Activated naive CD4-positive, alpha-beta T cell treated with anti-CD3 and anti-CD28 coated beads, Interleukin-2, amount 10 ng/mL, durations not matched to agents 7 days and 5 days (primary cell): ENCODE data around the gene VSTM2B.
"Not testable (repeated sequence)": the region's sequence is repeated elsewhere in the genome, so short reads cannot be mapped to it uniquely, and the experiment has no call there.

Experiments
- CTCF ChIA-PET: fragments of 350-600 bp; sonication (Branson Sonifier 250); formaldehyde crosslinking; loops from one replicate; lab custom pipeline; 2021; ENCODE audit warnings: antibody characterized with exemption; lab: Charles Lee
- DNase-seq: peaks from one replicate; pipeline ENCODE4 v3.0.0-alpha.2; 2020
- H3K27ac Mint-ChIP-seq: one replicate; pipeline ENCODE4 v1.8.0; 2021; ENCODE audit warnings: mild to moderate bottlenecking, moderate library complexity, mixed read lengths
- H3K27me3 Mint-ChIP-seq: one replicate; pipeline ENCODE4 v1.8.0; 2021; ENCODE audit warnings: mild to moderate bottlenecking, mixed read lengths
- H3K36me3 Mint-ChIP-seq: one replicate; pipeline ENCODE4 v1.8.0; 2021; ENCODE audit warnings: mixed read lengths
- H3K4me1 Mint-ChIP-seq: one replicate; pipeline ENCODE4 v1.8.0; 2021; ENCODE audit warnings: mixed read lengths
- H3K4me3 Mint-ChIP-seq: one replicate; pipeline ENCODE4 v1.8.0; 2021; ENCODE audit warnings: mild to moderate bottlenecking, moderate library complexity, mixed read lengths
- H3K9me3 Mint-ChIP-seq: one replicate; pipeline ENCODE4 v1.8.0; 2021; ENCODE audit warnings: mixed read lengths

Gene VSTM2B

DNA sequence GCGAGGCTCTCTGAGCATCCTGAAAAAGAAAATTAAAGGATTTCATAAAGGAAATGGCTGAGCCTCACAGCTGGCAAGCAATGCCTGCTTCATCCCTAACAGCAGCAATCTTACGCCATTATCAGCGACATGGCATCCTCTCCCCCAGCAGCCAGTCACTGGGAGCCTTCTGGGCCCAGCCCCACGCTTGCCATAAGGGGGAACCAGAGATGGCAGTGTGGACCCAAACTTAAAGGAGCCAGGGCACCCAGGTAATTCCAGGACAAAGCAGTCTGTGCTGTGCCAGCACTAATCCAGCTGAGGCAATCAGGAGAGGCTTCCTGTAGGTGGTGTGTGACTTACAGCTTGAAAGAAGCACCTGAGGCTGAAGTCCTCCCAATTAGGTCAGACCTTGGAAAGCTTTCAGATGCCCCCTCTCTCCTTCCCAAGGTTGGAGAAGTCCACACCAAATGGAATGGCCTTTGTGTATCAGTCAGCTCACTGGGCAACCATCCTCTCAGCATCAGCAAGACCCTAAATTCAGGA lies 10.3 kb downstream of the VSTM2B start:
- H3K9me3 Mint-ChIP-seq: peaks cover 1% of the 10 kb centered on the region

GRCh38 chr19:29537181-29537580 lies 11.4 kb downstream of the VSTM2B start:
- CTCF ChIA-PET: no interaction called here
- DNase-seq: no peak
- no peak overlapping the region for H3K4me3 Mint-ChIP-seq
- H3K27ac Mint-ChIP-seq: no peak overlapping the region
- peaks cover 36% of the 10 kb centered on the region for H3K27me3 Mint-ChIP-seq
- H3K4me1 Mint-ChIP-seq: no peaks in the 10 kb centered on the region
- H3K36me3 Mint-ChIP-seq: no peaks in the 10 kb centered on the region
- H3K9me3 Mint-ChIP-seq: peaks cover 1% of the 10 kb centered on the region

More for the DNA sequence above, 10.3 kb downstream of the VSTM2B start:
- Mint-ChIP-seq H3K27ac (no peak overlapping the region), H3K27me3 (peaks cover 47% of the 10 kb centered on the region), H3K36me3 (no peaks in the 10 kb centered on the region), H3K4me3 (no peak overlapping the region), H3K4me1 (no peaks in the 10 kb centered on the region)
- CTCF ChIA-PET: no interaction called here
- no peak for DNase-seq

DNA sequence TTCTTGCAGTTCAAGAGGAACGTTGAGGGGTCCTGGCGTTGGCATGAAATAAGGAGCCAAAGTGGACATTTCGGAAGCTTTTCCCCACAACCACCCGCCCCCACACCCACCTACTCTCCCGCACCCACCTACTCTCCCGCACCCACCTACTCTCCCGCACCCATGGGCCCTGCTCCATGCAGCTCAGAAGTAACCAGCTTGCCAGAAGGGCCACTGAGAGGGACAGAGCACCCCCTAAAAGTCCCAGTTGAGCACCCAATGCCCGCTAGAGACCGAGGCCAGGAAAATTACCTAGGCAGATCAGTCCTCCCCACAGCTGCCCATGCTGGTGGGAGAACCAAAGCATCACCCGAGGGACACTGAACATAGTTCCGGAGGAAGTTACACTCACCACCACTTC lies 11.8 kb downstream of the VSTM2B start:
- no peaks in the 10 kb centered on the region for H3K4me1 Mint-ChIP-seq
- peaks cover 1% of the 10 kb centered on the region for H3K9me3 Mint-ChIP-seq
- peaks cover 32% of the 10 kb centered on the region for H3K27me3 Mint-ChIP-seq
- no peak overlapping the region for H3K4me3 Mint-ChIP-seq
- DNase-seq: no peak
- no peak overlapping the region for H3K27ac Mint-ChIP-seq
- CTCF ChIA-PET: no interaction called here
- no peaks in the 10 kb centered on the region for H3K36me3 Mint-ChIP-seq

GRCh38 chr19:29538146-29538545 lies 12.4 kb downstream of the VSTM2B start:
- Mint-ChIP-seq H3K36me3 (no peaks in the 10 kb centered on the region), H3K4me3 (no peak overlapping the region), H3K9me3 (peaks cover 1% of the 10 kb centered on the region), H3K4me1 (no peaks in the 10 kb centered on the region), H3K27ac (no peak overlapping the region), H3K27me3 (peaks cover 26% of the 10 kb centered on the region)
- DNase-seq: no peak
- CTCF ChIA-PET: no interaction called here

- Mint-ChIP-seq H3K4me3 (no peak overlapping the region), H3K27me3 (peaks cover 21% of the 10 kb centered on the region), H3K36me3 (no peaks in the 10 kb centered on the region), H3K27ac (no peak overlapping the region), H3K9me3 (peaks cover 1% of the 10 kb centered on the region), H3K4me1 (no peaks in the 10 kb centered on the region)
- DNase-seq: no peak
- CTCF ChIA-PET: no interaction called here
Measured at GRCh38 chr19:29538651-29539050, 12.9 kb downstream of the VSTM2B start.

- no peaks in the 10 kb centered on the region for H3K36me3 Mint-ChIP-seq
- CTCF ChIA-PET: no interaction called here
- H3K4me1 Mint-ChIP-seq: no peaks in the 10 kb centered on the region
- H3K4me3 Mint-ChIP-seq: no peak overlapping the region
- peaks cover 1% of the 10 kb centered on the region for H3K9me3 Mint-ChIP-seq
- no peak for DNase-seq
- peaks cover 17% of the 10 kb centered on the region for H3K27me3 Mint-ChIP-seq
- no peak overlapping the region for H3K27ac Mint-ChIP-seq
Measured at GRCh38 chr19:29539131-29539530, 13.3 kb downstream of the VSTM2B start.

- H3K27me3 Mint-ChIP-seq: peaks cover 15% of the 10 kb centered on the region
- peaks cover 1% of the 10 kb centered on the region for H3K9me3 Mint-ChIP-seq
- no peaks in the 10 kb centered on the region for H3K36me3 Mint-ChIP-seq
- DNase-seq: no peak
- no peaks in the 10 kb centered on the region for H3K4me1 Mint-ChIP-seq
- H3K4me3 Mint-ChIP-seq: no peak overlapping the region
- no peak overlapping the region for H3K27ac Mint-ChIP-seq
- CTCF ChIA-PET: no interaction called here
Measured at GRCh38 chr19:29539670-29540069, 13.9 kb downstream of the VSTM2B start.

GRCh38 chr19:29540114-29540513 lies 14.3 kb downstream of the VSTM2B start:
- H3K36me3 Mint-ChIP-seq: no peaks in the 10 kb centered on the region

DNA sequence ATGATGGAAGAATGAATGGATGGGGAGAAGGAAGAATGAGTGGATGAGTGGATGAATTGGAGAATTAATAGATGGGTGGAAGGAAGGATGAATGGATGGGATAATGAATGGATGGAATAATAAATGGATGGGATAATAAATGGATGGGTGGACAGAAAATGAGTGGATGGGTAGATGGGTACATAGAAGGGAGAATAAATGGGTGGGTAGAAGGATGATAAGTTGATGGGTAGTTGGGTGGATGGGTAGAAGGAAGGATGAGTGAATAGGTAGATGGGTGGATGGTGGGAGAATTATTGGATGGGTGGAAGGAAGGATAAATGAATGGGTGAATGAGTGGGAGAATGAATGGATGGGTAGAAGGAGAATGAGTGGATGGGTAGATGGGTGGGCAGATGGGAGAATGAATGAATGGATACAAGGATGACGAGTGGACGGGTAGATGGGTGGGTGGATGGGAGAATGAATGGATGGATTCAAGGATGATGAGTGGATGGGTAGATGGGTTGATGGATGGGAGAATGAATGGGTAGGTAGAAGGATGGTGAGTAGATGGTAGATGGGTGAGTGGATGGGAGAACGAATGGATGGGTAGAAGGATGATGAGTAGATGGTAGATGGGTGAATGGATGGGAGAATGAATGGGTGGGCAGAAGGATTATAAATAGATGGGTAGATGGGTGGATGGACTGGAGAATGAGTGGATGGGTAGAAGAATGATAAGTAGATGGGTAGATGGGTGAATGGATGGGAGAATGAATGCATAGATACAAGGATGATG lies 15.9 kb downstream of the VSTM2B start:
- H3K9me3 Mint-ChIP-seq: peaks cover 5% of the 10 kb centered on the region
- H3K4me1 Mint-ChIP-seq: no peaks in the 10 kb centered on the region
- CTCF ChIA-PET: no interaction called here
- no peak overlapping the region for H3K4me3 Mint-ChIP-seq
- H3K27ac Mint-ChIP-seq: no peak overlapping the region
- H3K36me3 Mint-ChIP-seq: no peaks in the 10 kb centered on the region
- DNase-seq: no peak
- H3K27me3 Mint-ChIP-seq: peaks cover 10% of the 10 kb centered on the region

More at GRCh38 chr19:29540114-29540513, 14.3 kb downstream of the VSTM2B start:
- H3K4me3 Mint-ChIP-seq: no peak overlapping the region
- H3K9me3 Mint-ChIP-seq: peaks cover 5% of the 10 kb centered on the region
- DNase-seq: no peak
- peaks cover 17% of the 10 kb centered on the region for H3K27me3 Mint-ChIP-seq
- no peaks in the 10 kb centered on the region for H3K4me1 Mint-ChIP-seq
- no peak overlapping the region for H3K27ac Mint-ChIP-seq
- CTCF ChIA-PET: no interaction called here

- no peaks in the 10 kb centered on the region for H3K36me3 Mint-ChIP-seq
- no peak for DNase-seq
- H3K4me1 Mint-ChIP-seq: no peaks in the 10 kb centered on the region
- H3K4me3 Mint-ChIP-seq: no peak overlapping the region
- CTCF ChIA-PET: no interaction called here
- H3K9me3 Mint-ChIP-seq: peaks cover 5% of the 10 kb centered on the region
- H3K27me3 Mint-ChIP-seq: peaks cover 11% of the 10 kb centered on the region
- H3K27ac Mint-ChIP-seq: no peak overlapping the region
Measured at GRCh38 chr19:29542327-29542726, 16.5 kb downstream of the VSTM2B start.

- DNase-seq: no peak
- Mint-ChIP-seq H3K27me3 (peaks cover 13% of the 10 kb centered on the region), H3K9me3 (peaks cover 5% of the 10 kb centered on the region), H3K4me3 (no peak overlapping the region), H3K36me3 (no peaks in the 10 kb centered on the region), H3K27ac (no peak overlapping the region), H3K4me1 (no peaks in the 10 kb centered on the region)
- CTCF ChIA-PET: no interaction called here
Measured at GRCh38 chr19:29542776-29543175, 17.0 kb downstream of the VSTM2B start.

- CTCF ChIA-PET: no interaction called here
- Mint-ChIP-seq H3K36me3 (no peaks in the 10 kb centered on the region), H3K9me3 (peaks cover 5% of the 10 kb centered on the region), H3K4me3 (no peak overlapping the region), H3K4me1 (no peaks in the 10 kb centered on the region), H3K27ac (no peak overlapping the region), H3K27me3 (peaks cover 13% of the 10 kb centered on the region)
- no peak for DNase-seq
Measured at GRCh38 chr19:29543381-29543780, 17.6 kb downstream of the VSTM2B start.

DNA sequence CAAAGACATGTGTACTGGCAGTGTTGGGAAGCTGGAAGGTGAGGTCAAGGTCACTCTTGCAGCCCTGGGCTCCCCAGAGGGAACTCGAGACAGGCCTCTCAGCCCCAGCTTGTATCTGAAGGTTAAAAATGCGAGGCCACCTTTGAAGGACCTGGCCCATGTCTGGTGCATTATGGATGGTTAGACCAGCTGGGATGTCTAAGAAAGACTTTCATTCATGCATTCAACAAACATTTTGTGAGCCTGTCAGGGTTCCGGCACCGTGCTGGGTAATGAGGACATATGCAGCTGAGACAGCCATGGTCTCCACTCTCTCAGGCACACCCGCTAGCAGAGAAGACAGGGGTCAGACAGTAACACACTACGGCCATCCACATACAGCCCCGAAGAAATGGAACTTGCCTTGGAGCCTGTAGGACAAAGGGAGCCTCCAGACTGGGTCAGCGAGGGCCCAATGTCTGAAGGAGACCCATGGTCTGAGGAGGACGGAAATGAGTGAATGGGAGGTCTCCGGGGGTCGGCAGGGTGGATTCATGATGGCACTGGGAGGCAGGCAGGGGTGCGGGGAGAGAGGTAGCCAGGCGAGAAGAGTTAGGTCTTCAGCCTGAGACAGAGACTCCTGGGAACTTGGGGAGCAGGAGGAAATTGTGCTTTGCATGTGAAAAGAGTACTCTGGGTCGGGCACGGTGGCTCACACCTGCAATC lies 19.0 kb downstream of the VSTM2B start:
- no peaks in the 10 kb centered on the region for H3K36me3 Mint-ChIP-seq

DNA sequence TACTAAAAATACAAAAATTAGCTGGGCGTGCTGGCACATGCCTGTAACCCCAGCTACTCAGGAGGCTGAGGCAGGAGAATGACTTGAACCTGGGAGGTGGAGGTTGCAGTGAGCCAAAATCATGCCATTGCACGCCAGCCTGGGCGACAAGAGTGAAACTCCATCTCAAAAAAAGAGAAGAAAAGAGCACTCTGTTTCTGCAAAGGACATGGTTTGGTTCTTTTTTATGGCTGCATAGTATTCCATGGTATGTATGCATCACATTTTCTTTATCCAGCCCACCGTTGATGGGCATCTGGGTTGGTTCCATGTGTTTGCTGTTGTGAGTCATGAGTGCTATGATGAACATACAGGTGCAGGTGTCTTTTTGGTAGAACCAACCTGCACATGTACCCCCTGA lies 19.7 kb downstream of the VSTM2B start:
- H3K27me3 Mint-ChIP-seq, H3K9me3 Mint-ChIP-seq, H3K36me3 Mint-ChIP-seq, CTCF ChIA-PET, H3K4me3 Mint-ChIP-seq, DNase-seq, H3K4me1 Mint-ChIP-seq, H3K27ac Mint-ChIP-seq: not testable (repeated sequence)

More for the DNA sequence above, 19.0 kb downstream of the VSTM2B start:
- H3K9me3 Mint-ChIP-seq: peaks cover 4% of the 10 kb centered on the region
- H3K27ac Mint-ChIP-seq: no peak overlapping the region
- H3K27me3 Mint-ChIP-seq: peaks cover 13% of the 10 kb centered on the region
- DNase-seq: no peak
- CTCF ChIA-PET: no interaction called here
- no peaks in the 10 kb centered on the region for H3K4me1 Mint-ChIP-seq
- H3K4me3 Mint-ChIP-seq: no peak overlapping the region
